H1 (cell line): ENCODE results near the gene XIAP. TPM values are rescaled to one million over a fixed set of nuclear protein-coding genes. Genes with fewer than 3 reads are reported as not detected.
A peak's percentile ranks its signal among the peaks of the same experiment; 100 is the strongest.

Experiments
- CTCF ChIA-PET: fragments of 300-600 bp; sonication (Branson Sonifier 250); formaldehyde crosslinking; loops from one replicate; lab custom pipeline; 2021; ENCODE audit not compliant: partially characterized antibody; lab: Charles Lee
- POLR2A ChIA-PET: fragments of 300-600 bp; sonication (Branson Sonifier 250); formaldehyde crosslinking; loops from one replicate; lab custom pipeline; 2021; ENCODE audit warnings: inconsistent platforms; ENCODE audit not compliant: partially characterized antibody; lab: Charles Lee
- DNase-seq, 2 experiments: peaks; one replicate each; pipeline versions ENCODE4 v3.0.0 to v3.0.0-alpha.2; 2010 to 2022; ENCODE audit warnings: low spot score in 2 of 2, low read depth in 1 of 2, mixed read lengths in 1 of 2
- FAIRE-seq: peaks from 2 replicates; lab custom pipeline; 2011; peaks lifted over from hg19 to GRCh38; lab: Jason Lieb, UNC
- H2AFZ ChIP-seq: 2 replicates; pipeline ENCODE4 v1.8.1; 2012; ENCODE audit warnings: low read length, inconsistent platforms
- H2AK5ac ChIP-seq: 2 replicates; pipeline ENCODE4 v1.6.1; 2013; ENCODE audit warnings: low read depth, low read length
- H2BK120ac ChIP-seq: replicated peaks from 2 replicates; pipeline ENCODE3; 2013; ENCODE audit warnings: low read depth, low read length, inconsistent platforms
- H2BK12ac ChIP-seq: 2 replicates; pipeline ENCODE4 v1.6.1; 2013; ENCODE audit warnings: low read depth, low read length
- H2BK15ac ChIP-seq: 2 replicates; pipeline ENCODE4 v1.6.1; 2013; ENCODE audit warnings: low read length
- H2BK20ac ChIP-seq: 2 replicates; pipeline ENCODE4 v1.6.1; 2013; ENCODE audit warnings: low read length
- H2BK5ac ChIP-seq: 2 replicates; pipeline ENCODE4 v1.6.1; 2013; ENCODE audit warnings: low read depth, low read length
- H3K14ac ChIP-seq: 2 replicates; pipeline ENCODE4 v1.6.1; 2013; ENCODE audit warnings: inconsistent platforms; ENCODE audit not compliant: insufficient read length
- H3K18ac ChIP-seq: 2 replicates; pipeline ENCODE4 v1.6.1; 2013; ENCODE audit warnings: low read length; ENCODE audit errors: extremely low read depth
- H3K23ac ChIP-seq: 2 replicates; pipeline ENCODE4 v1.6.1; 2013; ENCODE audit warnings: inconsistent platforms; ENCODE audit not compliant: insufficient read length
- H3K23me2 ChIP-seq: 2 replicates; pipeline ENCODE4 v1.6.1; 2013; ENCODE audit warnings: low read depth, low read length
- H3K27ac ChIP-seq: 2 replicates; pipeline ENCODE4 v1.6.1; 2011; ENCODE audit warnings: low read depth, low read length, inconsistent platforms
- H3K27me3 ChIP-seq, 4 experiments: replicated peaks in 1 of 4; 1 replicate in 1 of 4; 2 replicates in 3 of 4; pipeline versions ENCODE4 v1.6.1 to v1.8.1; 2011 to 2013; ENCODE audit warnings: low read length in 3 of 4, mild to moderate bottlenecking in 3 of 4, inconsistent platforms in 2 of 4, mixed read lengths in 2 of 4, moderate library complexity in 1 of 4; ENCODE audit not compliant: control insufficient read depth in 3 of 4, insufficient read depth in 3 of 4; ENCODE audit errors: extremely low read depth in 1 of 4
- H3K36me3 ChIP-seq, 4 experiments: 2 replicates each; pipeline versions ENCODE4 v1.6.1 to v1.8.1; 2011 to 2013; ENCODE audit warnings: mild to moderate bottlenecking in 4 of 4, low read length in 3 of 4, moderate library complexity in 2 of 4, control low read depth in 1 of 4, inconsistent platforms in 1 of 4; ENCODE audit not compliant: insufficient read depth in 4 of 4, control insufficient read depth in 2 of 4
- H3K4ac ChIP-seq: replicated peaks from 2 replicates; pipeline ENCODE3; 2013; ENCODE audit warnings: low read length, low read depth, mixed read lengths, inconsistent platforms; ENCODE audit not compliant: insufficient read length
- H3K4me1 ChIP-seq, 4 experiments: replicated peaks in 1 of 4; 1 replicate in 1 of 4; 2 replicates in 3 of 4; pipeline versions ENCODE4 v1.6.1 to v1.8.1; 2011 to 2013; ENCODE audit warnings: low read length in 3 of 4, inconsistent platforms in 2 of 4, mixed read lengths in 1 of 4; ENCODE audit not compliant: insufficient read depth in 4 of 4, control insufficient read depth in 3 of 4
- H3K4me2 ChIP-seq, 2 experiments: 2 replicates each; pipeline versions ENCODE4 v1.6.1 to v1.8.1; 2011 to 2013; ENCODE audit warnings: low read depth in 2 of 2, low read length in 2 of 2, control low read depth in 1 of 2, inconsistent platforms in 1 of 2, mild to moderate bottlenecking in 1 of 2; ENCODE audit not compliant: insufficient read depth in 1 of 2
- H3K4me3 ChIP-seq, 4 experiments: fragments of 200-600, 300-600 bp in 1 of 4; sonication (generic), shearing (Covaris generic), sonication (Bioruptor Twin) in 1 of 4; 2 replicates each; pipeline versions ENCODE4 v1.5.1 to v1.8.1; 2011 to 2016; ENCODE audit warnings: low read length in 4 of 4, low read depth in 3 of 4, control low read depth in 2 of 4, inconsistent platforms in 2 of 4, mild to moderate bottlenecking in 2 of 4, mixed read lengths in 1 of 4, moderate library complexity in 1 of 4; ENCODE audit not compliant: insufficient read depth in 2 of 4; ENCODE audit errors: extremely low read depth in 1 of 4
- H3K56ac ChIP-seq: replicated peaks from 2 replicates; pipeline ENCODE3; 2013; ENCODE audit warnings: low read depth, mild to moderate bottlenecking, mixed read lengths, low read length, inconsistent platforms; ENCODE audit not compliant: insufficient read length
- H3K79me1 ChIP-seq: 2 replicates; pipeline ENCODE4 v1.6.1; 2013; ENCODE audit warnings: low read depth, low read length, control low read depth
- H3K79me2 ChIP-seq, 2 experiments: 2 replicates each; pipeline versions ENCODE4 v1.6.1 to v1.8.1; 2012 to 2013; ENCODE audit warnings: low read length in 2 of 2, mild to moderate bottlenecking in 2 of 2, inconsistent platforms in 1 of 2; ENCODE audit not compliant: insufficient read depth in 2 of 2, control insufficient read depth in 1 of 2
- H3K9ac ChIP-seq, 4 experiments: replicated peaks in 1 of 4; 1 replicate in 1 of 4; 2 replicates in 3 of 4; pipeline versions ENCODE4 v1.6.1 to v1.8.1; 2011 to 2013; ENCODE audit warnings: low read depth in 3 of 4, low read length in 3 of 4, control low read depth in 2 of 4, mild to moderate bottlenecking in 2 of 4, moderate library complexity in 2 of 4, inconsistent platforms in 1 of 4; ENCODE audit errors: extremely low read depth in 1 of 4
- H3K9me3 ChIP-seq, 2 experiments: 2 replicates each; pipeline versions ENCODE4 v1.6.1 to v1.8.1; 2012 to 2013; ENCODE audit warnings: mild to moderate bottlenecking in 2 of 2, moderate library complexity in 2 of 2, control low read depth in 1 of 2, inconsistent platforms in 1 of 2, low read depth in 1 of 2, low read length in 1 of 2, mixed read lengths in 1 of 2; ENCODE audit not compliant: insufficient read depth in 2 of 2
- H4K20me1 ChIP-seq, 2 experiments: replicated peaks in 1 of 2; 2 replicates each; pipeline versions ENCODE3 to v1.8.1; 2011 to 2013; ENCODE audit warnings: inconsistent platforms in 2 of 2, low read length in 2 of 2, mild to moderate bottlenecking in 1 of 2; ENCODE audit not compliant: insufficient read depth in 2 of 2, control insufficient read depth in 1 of 2
- H4K5ac ChIP-seq: 2 replicates; pipeline ENCODE4 v1.6.1; 2013; ENCODE audit warnings: low read length, low read depth, mixed read lengths, inconsistent platforms; ENCODE audit not compliant: insufficient read length
- H4K8ac ChIP-seq: 2 replicates; pipeline ENCODE4 v1.8.0; 2013; ENCODE audit warnings: mild to moderate bottlenecking, moderate library complexity, low read length, inconsistent platforms; ENCODE audit not compliant: insufficient read depth; ENCODE audit errors: extremely low read depth
- H4K91ac ChIP-seq: replicated peaks from 2 replicates; pipeline ENCODE3; 2013; ENCODE audit warnings: low read length, mixed read lengths, inconsistent platforms; ENCODE audit not compliant: insufficient read length
- ATF2 ChIP-seq: IDR thresholded peaks from 2 replicates; pipeline ENCODE4 v1.6.1; 2012; ENCODE audit warnings: low read length, inconsistent platforms
- CTCF ChIP-seq, 3 experiments: IDR thresholded peaks; 1 replicate in 2 of 3; 2 replicates in 1 of 3; pipeline versions ENCODE4 v1.5.1 to v1.6.1; 2011; ENCODE audit warnings: low read length in 3 of 3, mild to moderate bottlenecking in 3 of 3, inconsistent platforms in 2 of 3, low read depth in 1 of 3, moderate library complexity in 1 of 3; ENCODE audit not compliant: insufficient read depth in 1 of 3; ENCODE audit errors: control extremely low read depth in 1 of 3
- RAD21 ChIP-seq, 2 experiments: IDR thresholded peaks in 1 of 2; conservative IDR thresholded peaks in 1 of 2; 2 replicates each; pipeline ENCODE4 v1.6.1; 2011; ENCODE audit warnings: low read depth in 2 of 2, low read length in 2 of 2, improper control_type of control experiment in 1 of 2, inconsistent platforms in 1 of 2, mild to moderate bottlenecking in 1 of 2, moderate library complexity in 1 of 2
- WGBS, 2 experiments: shearing (Covaris generic) in 1 of 2; methylation state at CpG; one replicate each; pipeline versions ENCODE4 v1.1.6 to v1.1.7; 2013 to 2015; ENCODE audit warnings: low lambda C conversion rate in 2 of 2, mixed read lengths in 2 of 2, inconsistent platforms in 1 of 2, low coverage in 1 of 2, missing lambda C conversion rate in 1 of 2; ENCODE audit not compliant: insufficient replicate concordance in 2 of 2, insufficient coverage in 1 of 2, insufficient read length in 1 of 2; ENCODE audit errors: extremely low coverage in 1 of 2, missing lambda C conversion rate in 1 of 2; 5-methylcytosine and 5-hydroxymethylcytosine counted together
- polyA plus RNA-seq, 7 experiments: library from polyadenylated mRNA; depleted of rRNA in 3 of 7; stranded (reverse) in 5 of 7; unstranded in 2 of 7; fragments of >200 nt in 5 of 7; fragments of 200-250 nt in 2 of 7; gene quantifications; 1 replicate in 5 of 7; 2 replicates in 1 of 7; 4 replicates in 1 of 7; pipeline versions ENCODE4 v1.2.1 to v1.2.3, GENCODE V29; 2011 to 2013; ENCODE audit warnings: missing spikeins in 2 of 7, mixed read lengths in 2 of 7
- total RNA-seq: library from RNA; stranded (reverse); fragmentation: NEBNext Ultra II Directional; extraction: Animal tissue kit (Norgen Biotek cat#: 25700); gene quantifications from 2 replicates; pipeline ENCODE4 v1.2.1, GENCODE V29; 2021

Gene XIAP
- total and polyA plus RNA-seq, 2 of the 8 experiments (the other 6 are each of a cell fraction or from before 2014, with no cell fraction given) = 5.9 to 44.7 TPM

DNA sequence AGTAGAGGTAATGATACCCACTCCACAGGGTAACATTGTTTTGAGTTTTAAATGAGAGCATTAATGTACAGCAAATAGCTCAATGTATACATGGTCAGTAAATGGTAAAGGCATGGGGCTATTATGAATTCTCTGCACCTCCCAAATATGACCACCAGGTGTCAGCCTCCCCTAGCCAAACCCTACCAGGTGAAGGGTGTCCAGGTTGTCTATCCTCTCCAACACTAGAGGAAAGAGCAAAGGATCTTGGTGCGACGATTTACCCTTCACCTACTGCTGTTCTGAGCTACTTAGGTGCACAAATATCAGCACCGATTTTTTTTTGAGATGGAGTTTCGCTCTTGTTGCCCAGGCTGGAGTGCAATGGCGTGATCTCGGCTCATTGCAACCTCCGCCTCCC, 26.5 kb upstream of the XIAP start:
- Histone ChIP-seq H3K27ac (no peak overlapping the region), H3K4ac (no peak overlapping the region), H4K5ac (no peak overlapping the region), H2BK5ac (no peak overlapping the region), H3K9ac (no peak overlapping the region), H3K4me1 (no peaks in the 10 kb centered on the region), H3K56ac (no peak overlapping the region), H2BK15ac (no peak overlapping the region), H3K23me2 (no peaks in the 10 kb centered on the region), H2BK120ac (no peak overlapping the region), H4K91ac (no peak overlapping the region), H4K20me1 (no peaks in the 10 kb centered on the region), H3K9me3 (no peaks in the 10 kb centered on the region), H2BK12ac (no peak overlapping the region), H2AFZ (no peak overlapping the region), H3K14ac (no peak overlapping the region), H3K79me1 (no peaks in the 10 kb centered on the region), H3K4me2 (no peak overlapping the region), H2BK20ac (no peak overlapping the region), H3K36me3 (no peaks in the 10 kb centered on the region), H3K79me2 (no peaks in the 10 kb centered on the region), H3K27me3 (no peaks in the 10 kb centered on the region), H4K8ac (no peak overlapping the region), H3K4me3 (no peak overlapping the region), H3K18ac (no peak overlapping the region), H2AK5ac (no peak overlapping the region), H3K23ac (no peak overlapping the region)
- ChIA-PET CTCF (interaction anchor here (0.6 to 2.3 kb wide), 40 partner anchors 10 to 1215 kb away, joined by 3 to 17 read pairs (median 4); no protein-coding TSS in a partner anchor), POLR2A (interaction anchor here (0.6 to 0.8 kb wide), 3 partner anchors 21 to 158 kb away, joined by 3 read pairs; no protein-coding TSS in a partner anchor)
- peak; percentile 88 to 93 for TF ChIP-seq RAD21 (IDR thresholded peaks at IDR 0.05 in 1 of 2, conservative IDR thresholded peaks at IDR 0.05 in 1 of 2; ENCODE audit: low read depth in 2 of 2, low read length in 2 of 2)
- TF ChIP-seq ATF2 = no peak
- TF ChIP-seq CTCF (IDR thresholded peaks at IDR 0.05; ENCODE audit: control extremely low read depth in 1 of 3, insufficient read depth in 1 of 3, low read depth in 1 of 3, low read length in 3 of 3) = peak; percentile 34 to 70 (median 65)
- FAIRE-seq (peak; percentile 32), DNase-seq (peak; percentile 5 to 66)
- WGBS, 2 experiments = 57% methylated on average over 7 of the region's 7 CpGs; no CpG with 5 or more reads in 1 of the 2 experiments
